Sigmoid colon (tissue), 7 donors: ENCODE results near the gene EPN2. TPM values are rescaled to one million over a fixed set of nuclear protein-coding genes. Genes with fewer than 3 reads are reported as not detected.
A peak's percentile ranks its signal among the peaks of the same experiment; 100 is the strongest.

Experiments used
- DNase-seq: peaks from one replicate; pipeline ENCODE4 v3.0.0-alpha.2; 2019
- H3K27ac ChIP-seq, 4 donors: fragments of 200-600 bp; sonication (generic); one replicate each; pipeline ENCODE4 v1.5.1; 2016 to 2019; ENCODE audit warnings: mild to moderate bottlenecking in 1 of 4
- H3K27me3 ChIP-seq, 3 donors: fragments of 200-600 bp; sonication (generic); one replicate each; pipeline ENCODE4 v1.5.1; 2019; ENCODE audit warnings: mild to moderate bottlenecking in 1 of 3
- H3K36me3 ChIP-seq, 4 donors: fragments of 200-600 bp; sonication (generic); one replicate each; pipeline ENCODE4 v1.5.1; 2016 to 2019
- H3K4me1 ChIP-seq, 4 donors: fragments of 200-600 bp; sonication (generic); one replicate each; pipeline ENCODE4 v1.5.1; 2017 to 2019
- H3K4me3 ChIP-seq, 4 donors: fragments of 200-600 bp; sonication (generic); one replicate each; pipeline ENCODE4 v1.5.1; 2017 to 2019; ENCODE audit warnings: mild to moderate bottlenecking in 2 of 4, moderate library complexity in 1 of 4
- H3K9me3 ChIP-seq, 4 donors: fragments of 200-600 bp in 3 of 4; sonication (generic) in 3 of 4; one replicate each; pipeline versions ENCODE4 v1.5.1 to v1.6.1; 2013 to 2019
- EP300 ChIP-seq, 4 donors: sonication (generic); formaldehyde crosslinking; IDR thresholded peaks; one replicate each; pipeline ENCODE4 v1.6.1; 2017; ENCODE audit warnings: antibody characterized with exemption in 4 of 4
- POLR2A ChIP-seq, 2 donors: fragments of 450-650 bp; IDR thresholded peaks; one replicate each; pipeline ENCODE4 v1.6.1; 2016; ENCODE audit warnings: antibody characterized with exemption in 2 of 2, mild to moderate bottlenecking in 2 of 2, moderate library complexity in 2 of 2
- POLR2AphosphoS5 ChIP-seq, 4 donors: sonication (generic); formaldehyde crosslinking; IDR thresholded peaks; one replicate each; pipeline ENCODE4 v1.6.1; 2017; ENCODE audit warnings: antibody characterized with exemption in 4 of 4
- WGBS, 2 donors: extraction: QIAGEN DNeasy Blood & Tissue Kit; methylation state at CpG; one replicate each; pipeline ENCODE4 v1.1.7; 2013; 5-methylcytosine and 5-hydroxymethylcytosine counted together
- intact Hi-C: fragments of 100-400 bp; cut with DNase I; formaldehyde crosslinking; loops from one replicate; pipeline ENCODE4 v1.15.1; 2023
- polyA plus RNA-seq, 3 donors: library from polyadenylated mRNA; stranded (reverse); fragments of 200-250 nt; gene quantifications; one replicate each; pipeline ENCODE4 v1.2.3, GENCODE V29; 2013
- total RNA-seq, 4 donors: library from RNA; depleted of rRNA; stranded (reverse); fragments of >200 nt; gene quantifications; one replicate each; pipeline ENCODE4 v1.1.0, GENCODE V29; 2016
- TF ChIP-seq, protein P1 (sequence below), 4 experiments: fragments of 450-650 bp in 3 of 4; fragments of 200-600 bp in 1 of 4; IDR thresholded peaks; one replicate each; pipeline ENCODE4 v1.5.1; 2016 to 2019; ENCODE audit warnings: antibody characterized with exemption in 4 of 4, mild to moderate bottlenecking in 3 of 4, moderate library complexity in 2 of 4
- donor health status: healthy with polysubstance abuse.
- donor health status: Bipolar disorder and iron deficiency.
- donor health status: healthy.

The EPN2 gene
- total and polyA plus RNA-seq, 7 donors = 12.0 to 55.4 (median 31.7) TPM

DNA sequence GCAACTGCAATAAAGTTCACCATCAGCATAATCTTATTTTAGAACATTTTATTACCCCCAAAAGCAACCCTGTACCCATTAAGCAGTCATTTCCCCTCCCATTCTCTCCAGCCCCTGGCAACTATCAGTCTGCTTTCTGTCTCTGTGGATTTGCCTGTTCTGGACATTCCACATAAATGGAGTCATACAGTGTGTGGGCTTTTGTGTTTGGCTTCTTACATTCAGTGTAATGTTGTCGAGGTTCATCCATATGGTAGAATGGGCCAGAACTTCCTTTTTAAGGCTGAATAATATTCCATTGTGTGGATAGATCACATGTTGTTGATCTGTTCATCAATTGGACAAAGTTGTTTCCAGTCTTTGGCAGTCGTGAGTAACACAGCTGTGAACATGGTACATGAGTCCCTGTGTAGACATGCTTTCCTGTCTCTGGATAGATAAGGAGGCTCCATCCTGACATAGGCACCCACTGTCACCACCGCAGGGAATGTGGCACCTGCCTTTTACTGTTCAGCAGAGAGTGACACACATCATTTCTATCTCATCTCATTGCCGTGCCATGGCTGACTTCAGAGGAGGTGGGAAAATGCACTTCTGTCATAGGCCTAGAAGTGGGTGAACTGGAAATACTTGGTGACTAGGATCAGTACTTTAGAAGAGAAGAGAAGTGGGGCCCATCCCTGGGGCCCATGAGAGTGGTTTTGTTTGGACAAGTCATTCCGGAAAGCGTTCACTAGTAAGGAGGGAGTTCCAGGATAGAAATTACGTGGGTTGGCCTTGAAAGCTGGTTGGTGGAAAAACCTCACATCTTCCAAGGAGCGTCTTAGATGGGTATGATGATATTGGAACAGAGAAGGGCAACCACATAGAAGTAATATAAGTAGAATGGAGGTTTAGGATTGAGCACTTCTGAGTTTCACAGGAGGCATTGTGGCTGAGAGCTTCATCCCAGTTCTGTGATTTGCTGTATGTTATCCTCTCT is 25.8 kb downstream of the EPN2 start:
- intact Hi-C loops = no loop called here
- Histone ChIP-seq H3K27me3 (no peaks in the 10 kb centered on the region), H3K27ac (peak overlapping the region; percentile 61 to 89 (median 84)), H3K4me3 (no peak overlapping the region), H3K36me3 (no peaks in the 10 kb centered on the region), H3K4me1 (peaks cover 0 to 77% (median 66%) of the 10 kb centered on the region in 4 donors), H3K9me3 (no peaks in the 10 kb centered on the region)
- no peak for TF ChIP-seq EP300 (IDR thresholded peaks at IDR 0.05)
- peak in 3 of 4 donors; percentile 27 to 47 (median 38) for TF ChIP-seq POLR2AphosphoS5 (IDR thresholded peaks at IDR 0.05)
- TF ChIP-seq POLR2A (IDR thresholded peaks at IDR 0.05) = no peak
- WGBS, 2 donors = 80 to 85% methylated on average over 8 of the region's 8 CpGs
- DNase-seq = peak; percentile 52

DNA sequence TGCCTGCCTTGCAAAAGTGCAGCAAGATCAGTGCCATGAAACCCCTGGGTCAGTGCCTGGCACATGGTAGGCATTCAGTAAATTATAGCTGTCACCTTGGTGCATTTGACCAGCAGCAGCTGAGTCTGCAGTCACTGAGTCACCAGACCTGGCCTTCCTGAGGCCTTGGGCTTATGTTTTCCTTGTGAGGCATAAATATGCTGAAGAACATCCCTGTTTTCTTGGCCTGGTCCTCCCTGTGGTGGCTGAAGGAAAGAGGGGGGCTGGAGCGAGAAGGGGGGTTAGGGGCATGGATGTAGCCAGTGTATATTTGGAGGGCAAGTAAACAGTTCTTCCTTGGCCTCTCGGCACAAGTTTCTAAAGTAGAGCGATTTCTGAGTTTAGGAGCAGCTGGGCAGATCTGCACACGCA is 26.5 kb downstream of the EPN2 start:
- no peaks in the 10 kb centered on the region for H3K9me3 ChIP-seq
- peak overlapping the region; percentile 61 to 89 (median 84) for H3K27ac ChIP-seq
- intact Hi-C loops = no loop called here
- H3K4me1 ChIP-seq = peaks cover 0 to 84% (median 73%) of the 10 kb centered on the region in 4 donors
- TF ChIP-seq EP300 (IDR thresholded peaks at IDR 0.05) (peak in 3 of 4 donors; percentile 12 to 74 (median 47)), POLR2AphosphoS5 (IDR thresholded peaks at IDR 0.05) (peak in 3 of 4 donors; percentile 49 to 68 (median 67)), POLR2A (IDR thresholded peaks at IDR 0.05) (no peak)
- H3K4me3 ChIP-seq = no peak overlapping the region
- no peaks in the 10 kb centered on the region for H3K36me3 ChIP-seq
- no peaks in the 10 kb centered on the region for H3K27me3 ChIP-seq
- 80 to 82% methylated on average over 4 of the region's 4 CpGs for WGBS, 2 donors
- DNase-seq = peak; percentile 89

DNA sequence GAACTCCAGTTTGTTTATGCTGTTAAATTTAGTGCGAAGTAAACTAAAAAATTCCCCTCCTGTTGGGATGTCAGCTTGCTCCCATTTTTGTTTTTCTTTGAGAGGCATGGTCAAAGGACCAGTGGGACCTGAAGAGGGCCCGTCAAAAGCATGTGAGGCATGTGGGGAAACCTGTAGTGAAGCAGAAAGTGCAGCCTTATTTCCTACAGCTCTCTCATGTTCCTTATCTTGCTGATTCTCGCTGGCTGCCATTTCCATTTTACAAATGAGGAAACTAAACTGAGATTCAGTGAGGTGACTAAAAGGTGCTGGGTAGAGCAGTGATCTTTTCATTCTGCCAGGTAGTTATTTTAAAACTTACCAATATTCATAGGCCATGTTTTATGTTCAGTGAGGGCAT is 27.1 kb downstream of the EPN2 start:
- TF ChIP-seq, protein P1, sequence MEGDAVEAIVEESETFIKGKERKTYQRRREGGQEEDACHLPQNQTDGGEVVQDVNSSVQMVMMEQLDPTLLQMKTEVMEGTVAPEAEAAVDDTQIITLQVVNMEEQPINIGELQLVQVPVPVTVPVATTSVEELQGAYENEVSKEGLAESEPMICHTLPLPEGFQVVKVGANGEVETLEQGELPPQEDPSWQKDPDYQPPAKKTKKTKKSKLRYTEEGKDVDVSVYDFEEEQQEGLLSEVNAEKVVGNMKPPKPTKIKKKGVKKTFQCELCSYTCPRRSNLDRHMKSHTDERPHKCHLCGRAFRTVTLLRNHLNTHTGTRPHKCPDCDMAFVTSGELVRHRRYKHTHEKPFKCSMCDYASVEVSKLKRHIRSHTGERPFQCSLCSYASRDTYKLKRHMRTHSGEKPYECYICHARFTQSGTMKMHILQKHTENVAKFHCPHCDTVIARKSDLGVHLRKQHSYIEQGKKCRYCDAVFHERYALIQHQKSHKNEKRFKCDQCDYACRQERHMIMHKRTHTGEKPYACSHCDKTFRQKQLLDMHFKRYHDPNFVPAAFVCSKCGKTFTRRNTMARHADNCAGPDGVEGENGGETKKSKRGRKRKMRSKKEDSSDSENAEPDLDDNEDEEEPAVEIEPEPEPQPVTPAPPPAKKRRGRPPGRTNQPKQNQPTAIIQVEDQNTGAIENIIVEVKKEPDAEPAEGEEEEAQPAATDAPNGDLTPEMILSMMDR (IDR thresholded peaks at IDR 0.05) = no peak
- TF ChIP-seq EP300 (IDR thresholded peaks at IDR 0.05) (no peak), POLR2A (IDR thresholded peaks at IDR 0.05) (no peak), POLR2AphosphoS5 (IDR thresholded peaks at IDR 0.05) (no peak)
- no peak overlapping the region for H3K4me3 ChIP-seq
- no peaks in the 10 kb centered on the region for H3K36me3 ChIP-seq
- peaks cover 0 to 90% (median 80%) of the 10 kb centered on the region in 4 donors for H3K4me1 ChIP-seq
- DNase-seq = no peak
- 60 to 61% methylated on average over 3 of the region's 3 CpGs for WGBS, 2 donors
- H3K27ac ChIP-seq = peak overlapping the region; percentile 61 to 89 (median 84)
- intact Hi-C loops = no loop called here
- H3K9me3 ChIP-seq = no peaks in the 10 kb centered on the region
- no peaks in the 10 kb centered on the region for H3K27me3 ChIP-seq

DNA sequence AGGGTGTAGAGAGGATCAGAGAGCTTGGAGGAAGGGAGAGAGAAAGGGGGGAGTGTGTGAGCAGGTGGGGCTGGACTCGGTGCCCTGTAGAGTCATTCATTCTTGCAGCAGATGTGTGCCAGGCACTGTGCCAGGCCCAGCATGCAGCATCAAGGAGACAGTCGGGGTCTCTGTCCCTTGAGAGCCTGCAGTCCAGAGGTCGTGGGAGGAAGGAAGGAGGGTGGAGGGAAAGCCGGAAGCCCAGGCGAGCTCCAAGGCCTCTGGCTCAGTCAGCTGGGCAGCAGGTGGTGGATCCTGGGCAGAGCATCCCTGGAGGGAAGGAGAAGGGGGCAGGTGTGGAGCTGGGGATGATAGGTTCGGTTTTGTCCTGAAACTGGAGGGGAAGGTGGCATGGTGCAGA is 27.5 kb downstream of the EPN2 start:
- WGBS, 2 donors = 35 to 63% methylated on average over 6 of the region's 6 CpGs
- DNase-seq = no peak
- no peaks in the 10 kb centered on the region for H3K9me3 ChIP-seq
- no peaks in the 10 kb centered on the region for H3K27me3 ChIP-seq
- peak overlapping the region; percentile 61 to 89 (median 84) for H3K27ac ChIP-seq
- intact Hi-C loops = no loop called here
- H3K4me3 ChIP-seq = no peak overlapping the region
- TF ChIP-seq EP300 (IDR thresholded peaks at IDR 0.05) (no peak), POLR2A (IDR thresholded peaks at IDR 0.05) (no peak), POLR2AphosphoS5 (IDR thresholded peaks at IDR 0.05) (no peak)
- TF ChIP-seq, protein P1 (IDR thresholded peaks at IDR 0.05) = no peak
- H3K36me3 ChIP-seq = no peaks in the 10 kb centered on the region
- peaks cover 0 to 92% (median 82%) of the 10 kb centered on the region in 4 donors for H3K4me1 ChIP-seq

DNA sequence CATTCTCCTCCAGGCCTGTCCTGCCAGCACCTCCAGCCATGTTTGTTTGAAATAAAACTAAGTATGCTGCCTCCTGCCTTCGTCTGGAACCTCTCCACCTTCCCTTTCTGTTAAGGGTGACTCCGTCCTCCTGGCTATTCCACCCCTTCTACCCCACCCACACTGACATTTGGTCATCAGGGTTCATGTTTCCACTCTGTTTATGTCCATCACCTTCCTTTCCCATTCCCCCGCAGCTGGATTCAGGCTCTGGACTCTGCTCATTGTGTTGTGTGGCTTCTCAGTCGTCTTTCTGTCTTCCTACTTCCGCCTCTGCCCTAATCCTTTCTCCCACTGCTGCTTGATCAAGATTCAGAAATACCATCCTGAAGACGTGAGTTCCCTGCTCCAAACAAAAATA is 28.6 kb downstream of the EPN2 start:
- Histone ChIP-seq H3K27me3 (no peaks in the 10 kb centered on the region), H3K27ac (peak overlapping the region in 2 of 4 donors; percentile 84 to 89), H3K36me3 (no peaks in the 10 kb centered on the region), H3K4me1 (peaks cover 0 to 94% (median 83%) of the 10 kb centered on the region in 4 donors), H3K9me3 (no peaks in the 10 kb centered on the region), H3K4me3 (no peak overlapping the region)
- no peak for TF ChIP-seq POLR2A (IDR thresholded peaks at IDR 0.05)
- TF ChIP-seq EP300 (IDR thresholded peaks at IDR 0.05) = no peak
- TF ChIP-seq, protein P1 (IDR thresholded peaks at IDR 0.05) = no peak
- TF ChIP-seq POLR2AphosphoS5 (IDR thresholded peaks at IDR 0.05) = no peak
- intact Hi-C loops = no loop called here
- WGBS, 2 donors = 84 to 86% methylated on average over 6 of the region's 6 CpGs
- DNase-seq = no peak
